Peyer's patch (tissue), 4 donors: ENCODE measurements around the gene LBH. TPM values are rescaled to one million over a fixed set of nuclear protein-coding genes. Genes with fewer than 3 reads are reported as not detected.
A peak's percentile ranks its signal among the peaks of the same experiment; 100 is the strongest.

Experiments
- DNase-seq, 3 donors: peaks; one replicate each; pipeline ENCODE4 v3.0.0-alpha.2; 2017 to 2019
- H3K27ac ChIP-seq, 4 donors: fragments of 200-600 bp; sonication (generic); one replicate each; pipeline ENCODE4 v1.5.1; 2016 to 2019
- H3K27me3 ChIP-seq, 2 donors: fragments of 200-600 bp; sonication (generic); one replicate each; pipeline ENCODE4 v1.5.1; 2019
- H3K36me3 ChIP-seq, 3 donors: fragments of 200-600 bp; sonication (generic); one replicate each; pipeline ENCODE4 v1.5.1; 2016 to 2019
- H3K4me1 ChIP-seq, 4 donors: fragments of 200-600 bp; sonication (generic); one replicate each; pipeline ENCODE4 v1.5.1; 2016 to 2019
- H3K4me3 ChIP-seq, 4 donors: fragments of 200-600 bp; sonication (generic); 1 replicate in 3 of 4; 2 replicates in 1 of 4; pipeline ENCODE4 v1.5.1; 2016 to 2019; ENCODE audit warnings: mild to moderate bottlenecking in 1 of 4
- H3K9me3 ChIP-seq, 4 donors: fragments of 200-600 bp; sonication (generic); one replicate each; pipeline ENCODE4 v1.5.1; 2016 to 2019; ENCODE audit warnings: mild to moderate bottlenecking in 1 of 4
- CTCF ChIP-seq, 6 experiments: fragments of 450-650 bp in 4 of 6; fragments of 200-600 bp in 2 of 6; sonication (generic) in 1 of 6; IDR thresholded peaks; one replicate each; pipeline ENCODE4 v1.5.1; 2017 to 2019; ENCODE audit warnings: antibody characterized with exemption in 6 of 6, mild to moderate bottlenecking in 3 of 6, moderate library complexity in 1 of 6
- POLR2A ChIP-seq, 2 donors: fragments of 450-650 bp; IDR thresholded peaks; one replicate each; pipeline ENCODE4 v1.5.1; 2017; ENCODE audit warnings: antibody characterized with exemption in 2 of 2, mild to moderate bottlenecking in 2 of 2, moderate library complexity in 2 of 2
- total RNA-seq, 4 donors: library from RNA; depleted of rRNA; stranded (reverse); fragments of >200 nt; gene quantifications; one replicate each; pipeline ENCODE4 v1.1.0, GENCODE V29; 2016

LBH gene
- total RNA-seq, 4 donors from 2014 or later = 10.9 to 44.6 (median 14.8) TPM

DNA sequence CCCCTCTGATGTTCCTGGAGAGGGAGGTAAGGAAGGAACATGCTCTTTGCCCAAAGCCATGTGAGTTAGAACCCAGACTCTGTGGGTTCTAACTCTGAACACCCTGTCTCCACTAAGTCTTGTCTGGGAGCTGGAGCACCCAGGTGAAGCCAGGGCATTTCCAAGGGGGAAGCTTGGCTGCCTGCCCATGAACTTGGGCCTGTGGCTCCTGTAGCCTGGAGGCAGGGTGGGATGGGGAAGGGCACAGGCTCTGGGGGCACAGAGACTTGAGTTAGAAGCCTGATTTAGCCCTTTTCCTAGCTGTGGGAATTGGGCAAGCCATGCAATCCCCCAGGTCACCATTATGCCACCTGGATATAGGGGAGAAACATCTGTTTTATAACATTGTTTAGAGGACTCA lies 65.2 kb downstream of the LBH start:
- no peak overlapping the region for H3K27ac ChIP-seq
- no peaks in the 10 kb centered on the region for H3K27me3 ChIP-seq
- TF ChIP-seq CTCF (IDR thresholded peaks at IDR 0.05) (no peak), POLR2A (IDR thresholded peaks at IDR 0.05) (no peak)
- no peak for DNase-seq
- H3K4me3 ChIP-seq = no peak overlapping the region
- H3K36me3 ChIP-seq = no peaks in the 10 kb centered on the region
- no peaks in the 10 kb centered on the region for H3K9me3 ChIP-seq
- peaks cover 0 to 6% (median 3%) of the 10 kb centered on the region in 4 donors for H3K4me1 ChIP-seq

- no peaks in the 10 kb centered on the region for H3K36me3 ChIP-seq
- no peak overlapping the region for H3K4me3 ChIP-seq
- no peak overlapping the region for H3K27ac ChIP-seq
- TF ChIP-seq CTCF (IDR thresholded peaks at IDR 0.05) (no peak), POLR2A (IDR thresholded peaks at IDR 0.05) (no peak)
- DNase-seq = no peak
- H3K9me3 ChIP-seq = no peaks in the 10 kb centered on the region
- H3K4me1 ChIP-seq = peaks cover 0 to 6% (median 2%) of the 10 kb centered on the region in 4 donors
- H3K27me3 ChIP-seq = no peaks in the 10 kb centered on the region
Measured at GRCh38 chr2:30298302-30298701, 67.0 kb downstream of the LBH start.

DNA sequence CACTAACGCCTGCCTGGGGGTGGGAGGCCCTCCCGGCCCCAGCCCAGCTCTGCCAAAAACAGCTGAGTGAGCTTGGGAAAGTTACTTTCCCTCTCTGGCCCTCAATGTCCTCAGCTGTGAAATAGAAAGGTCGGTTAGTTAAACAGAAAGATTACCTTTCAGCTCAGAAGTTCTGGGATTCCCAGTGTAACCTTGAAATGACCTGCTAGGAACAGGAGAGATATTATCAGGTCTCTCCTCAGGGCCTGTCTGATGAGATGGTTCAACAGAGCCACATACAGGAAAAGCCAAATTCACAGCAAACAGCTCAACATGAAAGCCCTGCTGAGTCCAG lies 68.8 kb downstream of the LBH start:
- Histone ChIP-seq H3K4me3 (no peak overlapping the region), H3K36me3 (no peaks in the 10 kb centered on the region), H3K4me1 (no peaks in the 10 kb centered on the region), H3K27ac (peak overlapping the region in 2 of 4 donors; percentile 48 to 78), H3K27me3 (no peaks in the 10 kb centered on the region), H3K9me3 (no peaks in the 10 kb centered on the region)
- no peak for DNase-seq
- TF ChIP-seq CTCF (IDR thresholded peaks at IDR 0.05) (no peak), POLR2A (IDR thresholded peaks at IDR 0.05) (no peak)

GRCh38 chr2:30300456-30301221 lies 69.3 kb downstream of the LBH start:
- Histone ChIP-seq H3K36me3 (no peaks in the 10 kb centered on the region), H3K9me3 (no peaks in the 10 kb centered on the region), H3K4me1 (no peaks in the 10 kb centered on the region), H3K27me3 (no peaks in the 10 kb centered on the region), H3K4me3 (no peak overlapping the region), H3K27ac (peak overlapping the region in 2 of 4 donors; percentile 48 to 78)
- TF ChIP-seq POLR2A (IDR thresholded peaks at IDR 0.05) (no peak), CTCF (IDR thresholded peaks at IDR 0.05) (no peak)
- no peak for DNase-seq

GRCh38 chr2:30301551-30301950 lies 70.2 kb downstream of the LBH start:
- TF ChIP-seq CTCF (IDR thresholded peaks at IDR 0.05) (no peak), POLR2A (IDR thresholded peaks at IDR 0.05) (no peak)
- no peaks in the 10 kb centered on the region for H3K9me3 ChIP-seq
- H3K36me3 ChIP-seq = no peaks in the 10 kb centered on the region
- no peak overlapping the region for H3K4me3 ChIP-seq
- H3K27ac ChIP-seq = peak overlapping the region in 3 of 4 donors; percentile 15 to 78 (median 66)
- H3K4me1 ChIP-seq = no peaks in the 10 kb centered on the region
- no peaks in the 10 kb centered on the region for H3K27me3 ChIP-seq
- DNase-seq = no peak
